Measurements from ENCODE around the gene RPGRIP1L. TPM values are rescaled to one million over a fixed set of nuclear protein-coding genes. Genes with fewer than 3 reads are reported as not detected.
A peak's percentile ranks its signal among the peaks of the same experiment; 100 is the strongest.

RPGRIP1L gene
- total and polyA plus RNA-seq, 2 of the 8 experiments (the other 6 are each of a cell fraction or from before 2014, with no cell fraction given), result 4.0 to 13.7 TPM

- H2BK15ac ChIP-seq (ENCODE audit: low read length), result no peak overlapping the region
- H4K5ac ChIP-seq (ENCODE audit: insufficient read length, low read depth, low read length), result no peak overlapping the region
- CTCF ChIA-PET (ENCODE audit: partially characterized antibody), result interaction anchor here (0.7 to 2.0 kb wide), 8 partner anchors 13 to 1430 kb away, joined by 3 to 6 read pairs (median 4); no protein-coding TSS in a partner anchor
- H3K56ac ChIP-seq (replicated peaks; ENCODE audit: insufficient read length, low read depth, low read length), result no peak overlapping the region
- H3K4ac ChIP-seq (replicated peaks; ENCODE audit: insufficient read length, low read depth, low read length), result no peak overlapping the region
- FAIRE-seq (no peak), DNase-seq (ENCODE audit: low read depth in 1 of 2, low spot score in 2 of 2) (peak in 1 of 2 experiments; percentile 54)
- H4K91ac ChIP-seq (replicated peaks; ENCODE audit: insufficient read length, low read length), result no peak overlapping the region
- peaks cover 0 to 5% of the 10 kb centered on the region in 2 experiments; a peak in 1 of 4 replicates for H3K9me3 ChIP-seq (ENCODE audit: insufficient read depth in 2 of 2, low read depth in 1 of 2, low read length in 1 of 2)
- H3K79me1 ChIP-seq (ENCODE audit: low read depth, low read length), result no peaks in the 10 kb centered on the region
- H3K79me2 ChIP-seq (ENCODE audit: control insufficient read depth in 1 of 2, insufficient read depth in 2 of 2, low read length in 2 of 2), result no peaks in the 10 kb centered on the region
- H2BK120ac ChIP-seq (replicated peaks; ENCODE audit: low read depth, low read length), result no peak overlapping the region
- no peak overlapping the region for H3K14ac ChIP-seq (ENCODE audit: insufficient read length)
- H3K27me3 ChIP-seq (replicated peaks in 1 of 4; ENCODE audit: control insufficient read depth in 3 of 4, extremely low read depth in 1 of 4, insufficient read depth in 3 of 4, low read length in 3 of 4), result no peaks in the 10 kb centered on the region
- no peak overlapping the region for H3K27ac ChIP-seq (ENCODE audit: low read depth, low read length)
- peak; percentile 60 to 70 for TF ChIP-seq RAD21 (IDR thresholded peaks at IDR 0.05 in 1 of 2, conservative IDR thresholded peaks at IDR 0.05 in 1 of 2; ENCODE audit: low read depth in 2 of 2, low read length in 2 of 2)
- TF ChIP-seq CTCF (IDR thresholded peaks at IDR 0.05; ENCODE audit: control extremely low read depth in 1 of 3, insufficient read depth in 1 of 3, low read depth in 1 of 3, low read length in 3 of 3), result peak; percentile 30 to 52 (median 39); a peak in 3 of 4 replicates
- TF ChIP-seq JUN (IDR thresholded peaks at IDR 0.05; ENCODE audit: low read depth, low read length), result no peak
- no peak overlapping the region for H3K18ac ChIP-seq (ENCODE audit: extremely low read depth, low read length)
- H3K4me1 ChIP-seq (replicated peaks in 1 of 4; ENCODE audit: control insufficient read depth in 3 of 4, insufficient read depth in 4 of 4, low read length in 3 of 4), result no peaks in the 10 kb centered on the region
- no peaks in the 10 kb centered on the region for H3K23me2 ChIP-seq (ENCODE audit: low read depth, low read length)
- no peak overlapping the region for H2BK12ac ChIP-seq (ENCODE audit: low read depth, low read length)
- H2BK5ac ChIP-seq (ENCODE audit: low read depth, low read length), result no peak overlapping the region
- H2AK5ac ChIP-seq (ENCODE audit: low read depth, low read length), result no peak overlapping the region
- H3K23ac ChIP-seq (ENCODE audit: insufficient read length), result no peak overlapping the region
- H4K8ac ChIP-seq (ENCODE audit: extremely low read depth, insufficient read depth, low read length), result no peak overlapping the region
- H3K9ac ChIP-seq (replicated peaks in 1 of 4; ENCODE audit: extremely low read depth in 1 of 4, low read depth in 3 of 4, low read length in 3 of 4), result no peak overlapping the region
- no peak overlapping the region for H2AFZ ChIP-seq (ENCODE audit: low read length)
- H2BK20ac ChIP-seq (ENCODE audit: low read length), result no peak overlapping the region
- H3K4me2 ChIP-seq (ENCODE audit: insufficient read depth in 1 of 2, low read depth in 2 of 2, low read length in 2 of 2), result no peak overlapping the region
- 65% methylated on average over 5 of the region's 5 CpGs; no CpG with 5 or more reads in 1 of the 2 experiments for WGBS, 2 experiments (ENCODE audit: extremely low coverage in 1 of 2, insufficient coverage in 1 of 2, insufficient read length in 1 of 2, insufficient replicate concordance in 2 of 2, low coverage in 1 of 2, low lambda C conversion rate in 2 of 2, missing lambda C conversion rate in 1 of 2)
- peaks cover 0 to 15% (median 2%) of the 10 kb centered on the region in 4 experiments; a peak in 2 of 8 replicates for H3K36me3 ChIP-seq (ENCODE audit: control insufficient read depth in 2 of 4, insufficient read depth in 4 of 4, low read length in 3 of 4)
- POLR2A ChIA-PET (ENCODE audit: partially characterized antibody), result no interaction called here
- H3K4me3 ChIP-seq (ENCODE audit: extremely low read depth in 1 of 4, insufficient read depth in 2 of 4, low read depth in 3 of 4, low read length in 4 of 4), result no peak overlapping the region
- no peaks in the 10 kb centered on the region for H4K20me1 ChIP-seq (replicated peaks in 1 of 2; ENCODE audit: control insufficient read depth in 1 of 2, insufficient read depth in 2 of 2, low read length in 2 of 2)
These were observed 11.5 kb downstream of the RPGRIP1L start for GRCh38 chr16:53692146-53692545.

Data from H1 (cell line).